HG03439 (cell line): Measurements from ENCODE around the gene GOLGA6L7.
"Not testable (repeated sequence)": the region's sequence is repeated elsewhere in the genome, so short reads cannot be mapped to it uniquely, and the experiment has no call there.

ENCODE experiments used
- ATAC-seq: cut with Tn5 transposase; IDR thresholded peaks from one replicate; pipeline ENCODE4 v1.9.1; 2021; ENCODE audit warnings: mild to moderate bottlenecking, moderate library complexity; ENCODE audit not compliant: unreplicated experiment

GOLGA6L7 gene

GRCh38 chr15:28848521-28848920 lies at the start of gene GOLGA6L7:
TSS of gene GOLGA6L7 (minus strand) at chr15:28848644. CDS start at chr15:28848549, 95 bp downstream.
- ATAC-seq: not testable (repeated sequence)

- no peak for ATAC-seq
These were observed 49.6 kb upstream of the GOLGA6L7 start for GRCh38 chr15:28897861-28898585.

- no peak for ATAC-seq
These were observed 48.5 kb upstream of the GOLGA6L7 start for GRCh38 chr15:28896951-28897350.

GRCh38 chr15:28895566-28895965 lies 47.1 kb upstream of the GOLGA6L7 start:
- ATAC-seq: no peak

- no peak for ATAC-seq
These were observed 46.7 kb upstream of the GOLGA6L7 start for GRCh38 chr15:28895146-28895545.

GRCh38 chr15:28894631-28895030 lies 46.2 kb upstream of the GOLGA6L7 start:
- ATAC-seq: no peak

GRCh38 chr15:28892789-28893610 lies 44.6 kb upstream of the GOLGA6L7 start:
- no peak for ATAC-seq

- no peak for ATAC-seq
These were observed 43.1 kb upstream of the GOLGA6L7 start for GRCh38 chr15:28891588-28891987.

- no peak for ATAC-seq
These were observed 42.5 kb upstream of the GOLGA6L7 start for GRCh38 chr15:28890711-28891495.

GRCh38 chr15:28890291-28890690 lies 41.8 kb upstream of the GOLGA6L7 start:
- not testable (repeated sequence) for ATAC-seq

GRCh38 chr15:28889871-28890270 lies 41.4 kb upstream of the GOLGA6L7 start:
- not testable (repeated sequence) for ATAC-seq

- no peak for ATAC-seq
These were observed 40.9 kb upstream of the GOLGA6L7 start for GRCh38 chr15:28889346-28889745.

GRCh38 chr15:28888900-28889299 lies 40.5 kb upstream of the GOLGA6L7 start:
- no peak for ATAC-seq

GRCh38 chr15:28888302-28888894 lies 40.0 kb upstream of the GOLGA6L7 start:
- ATAC-seq: no peak

- ATAC-seq: no peak
These were observed 39.1 kb upstream of the GOLGA6L7 start for GRCh38 chr15:28887339-28888174.

- ATAC-seq: no peak
These were observed 38.2 kb upstream of the GOLGA6L7 start for GRCh38 chr15:28886431-28887338.

- no peak for ATAC-seq
These were observed 37.4 kb upstream of the GOLGA6L7 start, which contains the start of gene APBA2 for GRCh38 chr15:28885630-28886430. TSS of gene APBA2 (plus strand) at chr15:28885974. CDS start at chr15:29053885, 167,911 bp downstream.

- ATAC-seq: no peak
These were observed 36.7 kb upstream of the GOLGA6L7 start for GRCh38 chr15:28885128-28885629.
